GM21423 (cell line): ENCODE results near the gene L3MBTL4.

Experiments used
- ATAC-seq: cut with Tn5 transposase; IDR thresholded peaks from one replicate; pipeline ENCODE4 v1.9.1; 2021; ENCODE audit warnings: mild to moderate bottlenecking, moderate library complexity; ENCODE audit not compliant: unreplicated experiment

The L3MBTL4 gene

GRCh38 chr18:5939801-5940667 is 474.7 kb downstream of the L3MBTL4 start:
- ATAC-seq, result no peak

GRCh38 chr18:5937795-5938194 is 476.9 kb downstream of the L3MBTL4 start:
- ATAC-seq, result no peak

- ATAC-seq, result no peak
Observed at GRCh38 chr18:5937121-5937520, 477.6 kb downstream of the L3MBTL4 start.

GRCh38 chr18:5930789-5931188 is 483.9 kb downstream of the L3MBTL4 start:
- no peak for ATAC-seq

GRCh38 chr18:5918205-5918858 is 496.4 kb downstream of the L3MBTL4 start:
- no peak for ATAC-seq

- no peak for ATAC-seq
Observed at GRCh38 chr18:5914951-5915350, 499.8 kb downstream of the L3MBTL4 start.

- no peak for ATAC-seq
Observed at GRCh38 chr18:5914016-5914415, 500.7 kb downstream of the L3MBTL4 start.

- no peak for ATAC-seq
Observed at GRCh38 chr18:5912566-5912965, 502.1 kb downstream of the L3MBTL4 start.

GRCh38 chr18:5909125-5909524 is 505.6 kb downstream of the L3MBTL4 start:
- no peak for ATAC-seq
